ENCODE measurements around the gene CUTA. TPM values are rescaled to one million over a fixed set of nuclear protein-coding genes. Genes with fewer than 3 reads are reported as not detected.

The CUTA gene
- total and polyA plus RNA-seq, 2 experiments from 2014 or later = 204 to 404 TPM

DNA sequence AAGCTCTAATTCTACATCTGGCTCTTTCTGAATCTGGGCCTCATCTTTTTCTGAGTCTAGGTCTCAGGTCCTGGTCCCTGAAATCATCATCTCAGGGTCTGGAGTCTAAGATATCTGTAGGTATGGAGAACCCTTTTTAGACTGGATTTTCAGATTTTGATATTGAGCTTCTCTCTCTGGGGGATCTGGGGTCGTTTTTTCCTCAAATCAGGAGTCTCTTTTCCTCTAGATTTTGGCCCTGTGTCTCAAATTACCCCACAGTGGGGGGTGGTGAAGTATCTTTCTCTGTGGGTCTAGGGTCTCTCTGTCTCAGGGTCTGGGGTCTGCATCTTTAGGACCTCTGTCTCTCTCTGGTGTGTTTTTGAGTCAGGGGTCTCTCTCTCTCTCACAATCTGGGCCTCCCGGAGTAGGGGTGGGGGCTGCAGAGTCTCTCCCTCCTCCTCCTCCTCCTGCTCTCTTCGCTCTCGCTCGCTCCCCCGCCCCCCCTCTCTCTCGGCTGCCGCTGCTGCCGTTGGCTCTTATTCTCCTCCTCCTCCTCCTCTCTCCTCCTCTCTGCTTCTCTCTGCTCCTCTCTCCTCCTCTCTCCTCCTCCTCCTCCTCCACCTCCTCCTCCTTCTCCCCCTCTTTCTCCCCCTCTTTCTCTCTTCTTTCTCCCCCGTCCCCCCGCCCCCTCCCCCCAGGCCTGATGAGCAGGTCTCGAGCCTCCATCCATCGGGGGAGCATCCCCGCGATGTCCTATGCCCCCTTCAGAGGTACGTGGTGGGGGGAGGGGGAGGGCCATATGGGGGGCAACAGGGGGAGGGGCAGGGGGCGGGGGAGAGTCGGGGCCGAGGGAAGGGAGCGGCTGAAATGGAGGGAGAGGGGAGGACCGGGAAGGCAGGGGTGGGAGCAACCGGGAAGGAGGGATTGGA lies 1.9 kb upstream of the CUTA start, which contains the start of gene SYNGAP1:
Gene SYNGAP1 (plus strand): TSS at position 486 of the 911 bp plus-strand sequence. CDS start 200 bp downstream, at position 686.
- H3K9ac ChIP-seq = peak within 1 kb of the TSS; percentile 87
- H4K20me1 ChIP-seq (ENCODE audit: insufficient read depth) = no peaks in the 10 kb centered on the region
- TF ChIP-seq EZH2 (IDR thresholded peaks at IDR 0.05; ENCODE audit: insufficient read depth, poor library complexity, severe bottlenecking) = no peak
- TF ChIP-seq EZH2phosphoT487 (IDR thresholded peaks at IDR 0.05; ENCODE audit: insufficient read depth, low read depth) = no peak
- H3K4me2 ChIP-seq (ENCODE audit: unreplicated experiment) = peak within 1 kb of the TSS; percentile 97
- in situ Hi-C loops (cut with MboI) = no loop called here
- no peaks in the 10 kb centered on the region for H3K9me2 ChIP-seq (ENCODE audit: insufficient read depth)
- peaks cover 36% of the 10 kb centered on the region for H3F3A ChIP-seq (ENCODE audit: insufficient read depth)
- DNase-seq = peak; percentile 63
- peak within 1 kb of the TSS; percentile 87 for H2AFZ ChIP-seq
- H3K79me2 ChIP-seq (ENCODE audit: insufficient read depth) = peaks cover 81% of the 10 kb centered on the region
- no peaks in the 10 kb centered on the region for H3K27me3 ChIP-seq (replicated peaks; ENCODE audit: insufficient read depth)
- peaks cover 43% of the 10 kb centered on the region for H3K4me1 ChIP-seq (ENCODE audit: insufficient read depth)
- peak within 1 kb of the TSS; percentile 95 for H3K27ac ChIP-seq
- 4 to 19% methylated on average over 7 to 22 of the region's 22 CpGs for WGBS, 2 experiments (ENCODE audit: low coverage in 1 of 2, low lambda C conversion rate in 2 of 2, missing lambda C conversion rate in 2 of 2)
- H3K9me3 ChIP-seq (ENCODE audit: low read depth) = no peaks in the 10 kb centered on the region
- no peaks in the 10 kb centered on the region for H3K36me3 ChIP-seq (ENCODE audit: low read depth)
- H3K4me3 ChIP-seq = peak within 1 kb of the TSS; percentile 81

DNA sequence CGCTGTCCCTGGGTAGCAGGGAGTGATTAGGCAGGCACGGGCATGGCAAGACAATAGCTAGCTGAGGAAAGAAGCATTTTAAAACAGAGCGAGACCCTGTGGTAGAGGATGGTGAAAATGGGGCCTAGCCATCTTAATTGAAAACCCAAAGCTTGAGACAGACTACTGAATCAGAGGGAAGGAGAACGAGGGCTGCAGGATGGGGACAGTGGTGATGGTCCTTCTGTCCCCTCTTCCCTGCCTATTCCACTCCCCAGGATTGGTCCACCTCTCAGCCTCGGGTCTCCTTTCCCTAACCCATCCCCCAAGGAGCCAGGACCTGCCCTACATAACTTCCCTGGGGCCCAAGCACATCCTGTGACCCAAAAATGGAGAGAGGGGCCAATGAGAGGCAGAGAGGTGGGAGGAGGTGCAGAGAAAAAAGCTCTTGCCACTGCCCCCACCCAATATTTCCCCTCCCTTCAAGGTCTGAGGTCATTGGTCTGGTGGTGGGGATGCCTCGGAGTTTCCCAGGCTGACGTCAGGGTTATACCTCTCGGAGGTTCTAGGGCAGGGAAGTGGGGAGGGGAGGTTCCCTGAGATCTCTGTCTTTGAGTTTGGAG lies 884 bp upstream of the CUTA start:
- Histone ChIP-seq H4K20me1 (ENCODE audit: insufficient read depth) (no peaks in the 10 kb centered on the region), H3K79me2 (ENCODE audit: insufficient read depth) (peaks cover 82% of the 10 kb centered on the region), H3K27me3 (replicated peaks; ENCODE audit: insufficient read depth) (no peaks in the 10 kb centered on the region), H3K27ac (peak overlapping the region; percentile 95), H3K9ac (peak overlapping the region; percentile 84), H3F3A (ENCODE audit: insufficient read depth) (peaks cover 34% of the 10 kb centered on the region), H2AFZ (peak overlapping the region; percentile 71), H3K4me1 (ENCODE audit: insufficient read depth) (peaks cover 35% of the 10 kb centered on the region), H3K9me2 (ENCODE audit: insufficient read depth) (no peaks in the 10 kb centered on the region), H3K4me3 (peak overlapping the region; percentile 68), H3K9me3 (ENCODE audit: low read depth) (no peaks in the 10 kb centered on the region), H3K4me2 (ENCODE audit: unreplicated experiment) (peak overlapping the region; percentile 86), H3K36me3 (ENCODE audit: low read depth) (no peaks in the 10 kb centered on the region)
- DNase-seq = no peak
- TF ChIP-seq EZH2 (IDR thresholded peaks at IDR 0.05; ENCODE audit: insufficient read depth, poor library complexity, severe bottlenecking) (no peak), EZH2phosphoT487 (IDR thresholded peaks at IDR 0.05; ENCODE audit: insufficient read depth, low read depth) (no peak)
- in situ Hi-C loops (cut with MboI) = no loop called here
- 50 to 54% methylated on average over 8 of the region's 8 CpGs for WGBS, 2 experiments (ENCODE audit: low coverage in 1 of 2, low lambda C conversion rate in 2 of 2, missing lambda C conversion rate in 2 of 2)

DNA sequence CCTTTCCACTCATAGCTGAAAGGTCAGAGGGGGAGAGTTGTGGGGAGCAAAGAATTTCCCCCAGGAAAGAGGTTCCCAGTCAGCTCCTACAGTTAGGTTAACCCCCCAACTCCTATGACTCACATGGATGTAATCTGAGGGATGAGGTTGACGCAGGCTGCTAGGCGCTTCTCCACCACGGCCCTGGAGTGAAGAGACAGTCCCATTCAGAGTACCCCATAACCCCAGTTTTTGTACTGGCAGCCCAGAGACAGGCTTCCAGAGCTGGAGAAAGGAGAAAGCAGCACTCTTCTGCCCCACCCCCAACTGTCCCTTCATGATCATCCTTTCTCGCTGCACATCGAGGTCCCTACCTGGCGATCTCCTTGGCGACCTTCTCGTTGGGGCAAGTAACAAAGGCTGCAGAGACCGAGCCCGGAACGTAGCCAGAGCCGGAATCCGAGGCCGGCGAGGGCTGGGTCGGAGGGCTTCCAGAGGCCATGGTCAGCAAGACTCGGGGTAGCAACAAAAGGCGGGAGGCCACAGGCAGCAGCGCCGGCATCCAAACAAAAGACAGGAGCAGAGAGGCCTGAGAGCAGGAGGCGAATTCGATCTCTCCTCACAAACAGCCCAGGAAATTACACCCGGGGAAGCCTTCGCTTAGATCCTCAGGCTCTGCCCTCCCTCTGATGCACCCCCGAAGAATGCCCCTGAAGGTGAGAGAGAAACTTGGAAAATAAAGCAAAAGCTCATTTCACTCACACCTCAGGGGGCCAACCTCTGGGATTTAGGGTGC lies 592 bp downstream of the CUTA start:
- 1% methylated on average over 25 of the region's 25 CpGs for WGBS, 2 experiments (ENCODE audit: low coverage in 1 of 2, low lambda C conversion rate in 2 of 2, missing lambda C conversion rate in 2 of 2)

More for the DNA sequence above, 592 bp downstream of the CUTA start:
- Histone ChIP-seq H3K4me1 (ENCODE audit: insufficient read depth) (peaks cover 37% of the 10 kb centered on the region), H3F3A (ENCODE audit: insufficient read depth) (peaks cover 28% of the 10 kb centered on the region), H2AFZ (peak overlapping the region; percentile 74), H3K79me2 (ENCODE audit: insufficient read depth) (peaks cover 81% of the 10 kb centered on the region), H3K27me3 (replicated peaks; ENCODE audit: insufficient read depth) (no peaks in the 10 kb centered on the region), H3K9ac (peak overlapping the region; percentile 92), H3K4me2 (ENCODE audit: unreplicated experiment) (peak overlapping the region; percentile 99), H3K27ac (peak overlapping the region; percentile 96), H3K36me3 (ENCODE audit: low read depth) (no peaks in the 10 kb centered on the region), H4K20me1 (ENCODE audit: insufficient read depth) (no peaks in the 10 kb centered on the region), H3K9me2 (ENCODE audit: insufficient read depth) (no peaks in the 10 kb centered on the region), H3K4me3 (peak overlapping the region; percentile 86), H3K9me3 (ENCODE audit: low read depth) (no peaks in the 10 kb centered on the region)
- peak; percentile 93 for DNase-seq
- TF ChIP-seq EZH2phosphoT487 (IDR thresholded peaks at IDR 0.05; ENCODE audit: insufficient read depth, low read depth) (no peak), EZH2 (IDR thresholded peaks at IDR 0.05; ENCODE audit: insufficient read depth, poor library complexity, severe bottlenecking) (no peak)
- in situ Hi-C loops (cut with MboI) = no loop called here

Data from GM23248 (cell line).